Activated T-cell treated with anti-CD3 and anti-CD28 coated beads, Interleukin-2, amount 50 U/mL, for 4 hours (primary cell): Measurements from ENCODE around the gene POLR3C. TPM values are rescaled to one million over a fixed set of nuclear protein-coding genes. Genes with fewer than 3 reads are reported as not detected.
A peak's percentile ranks its signal among the peaks of the same experiment; 100 is the strongest.

ENCODE experiments used
- ATAC-seq, 2 donors: fragments of 200-7000 bp; cut with Tn5 transposase; one replicate each; pipeline ENCODE4 v1.10.0; 2021
- DNase-seq: peaks from one replicate; pipeline ENCODE4 v3.0.0-alpha.2; 2020
- H3K27me3 Mint-ChIP-seq: one replicate; pipeline ENCODE4 v1.8.0; 2021; ENCODE audit warnings: low read depth, mixed read lengths
- H3K36me3 Mint-ChIP-seq: one replicate; pipeline ENCODE4 v1.8.0; 2022; ENCODE audit warnings: mixed read lengths; ENCODE audit not compliant: insufficient read depth
- H3K4me1 Mint-ChIP-seq: one replicate; pipeline ENCODE4 v1.8.0; 2021; ENCODE audit warnings: low read depth, mixed read lengths
- H3K4me3 Mint-ChIP-seq: one replicate; pipeline ENCODE4 v1.8.0; 2021; ENCODE audit warnings: mild to moderate bottlenecking, moderate library complexity, mixed read lengths
- H3K9me3 Mint-ChIP-seq: one replicate; pipeline ENCODE4 v1.8.0; 2021; ENCODE audit warnings: mixed read lengths
- total RNA-seq, 3 donors: library from RNA; stranded (reverse); gene quantifications; one replicate each; pipeline ENCODE4 v1.2.1, GENCODE V29; 2021

Gene POLR3C
- total RNA-seq, 3 donors from 2014 or later: 55.6 to 64.5 (median 55.8) TPM

GRCh38 chr1:145871994-145872924 is 48.3 kb downstream of the POLR3C start:
- DNase-seq (peak; percentile 27), ATAC-seq (peak; percentile 75 to 82)
- Mint-ChIP-seq H3K9me3 (no peaks in the 10 kb centered on the region), H3K27me3 (peaks cover 10% of the 10 kb centered on the region), H3K4me1 (peaks cover 17% of the 10 kb centered on the region), H3K4me3 (peak overlapping the region; percentile 76), H3K36me3 (no peaks in the 10 kb centered on the region)

- Mint-ChIP-seq H3K27me3 (peaks cover 10% of the 10 kb centered on the region), H3K36me3 (no peaks in the 10 kb centered on the region), H3K4me1 (peaks cover 17% of the 10 kb centered on the region), H3K4me3 (no peak overlapping the region), H3K9me3 (no peaks in the 10 kb centered on the region)
- ATAC-seq (no peak), DNase-seq (no peak)
Observed at GRCh38 chr1:145874646-145875045, 50.6 kb downstream of the POLR3C start.

DNA sequence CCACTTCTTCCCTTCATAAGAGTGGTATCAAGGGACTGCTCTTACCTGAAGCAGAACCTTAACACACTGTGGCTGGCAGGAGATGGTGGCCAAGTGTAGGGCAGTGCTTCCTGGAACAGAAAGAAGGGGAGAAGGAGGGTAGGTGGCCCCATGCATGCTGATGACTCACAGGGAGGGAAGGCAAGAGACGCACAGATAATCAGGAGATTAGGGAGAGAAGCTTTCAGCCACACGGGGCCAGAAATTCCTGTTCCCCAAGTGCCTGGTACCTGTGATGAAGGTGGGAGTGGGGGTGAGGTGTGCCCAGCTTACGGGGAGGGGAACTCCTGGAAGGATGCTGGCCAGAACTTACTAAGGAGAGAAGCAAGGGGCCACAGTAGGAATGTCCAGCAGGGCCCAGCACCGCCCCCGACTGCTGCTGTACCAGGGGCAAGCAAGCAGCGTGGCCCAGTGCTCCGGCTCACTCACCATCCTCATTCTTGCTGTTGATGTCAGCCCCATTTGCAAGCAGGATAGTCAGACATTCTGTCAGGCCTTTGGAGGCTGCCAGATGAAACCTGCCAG is 54.0 kb downstream of the POLR3C start:
- ATAC-seq (no peak), DNase-seq (no peak)
- Mint-ChIP-seq H3K4me1 (peaks cover under 1% of the 10 kb centered on the region), H3K9me3 (no peaks in the 10 kb centered on the region), H3K4me3 (no peak overlapping the region), H3K27me3 (peaks cover 15% of the 10 kb centered on the region), H3K36me3 (no peaks in the 10 kb centered on the region)

DNA sequence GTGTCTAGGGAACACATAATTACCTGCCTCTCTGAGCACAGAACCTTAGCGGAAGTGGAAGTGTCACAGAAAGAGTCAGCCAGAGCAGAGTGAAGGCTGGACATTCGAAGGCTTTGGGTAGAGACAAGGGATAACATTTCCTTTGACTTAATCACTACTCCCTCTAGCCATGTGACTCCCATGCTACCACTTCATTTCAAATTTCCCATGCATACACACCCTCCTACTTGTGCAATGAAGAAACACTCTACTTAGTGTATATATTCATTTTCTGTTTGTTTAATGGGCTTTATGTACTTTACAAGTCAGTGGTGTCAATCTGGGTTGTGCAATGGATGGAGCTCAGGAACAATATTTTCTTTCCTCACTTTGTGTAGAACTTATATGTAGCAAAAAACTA is 54.7 kb downstream of the POLR3C start:
- ATAC-seq (no peak), DNase-seq (no peak)
- Mint-ChIP-seq H3K4me3 (no peak overlapping the region), H3K4me1 (no peaks in the 10 kb centered on the region), H3K27me3 (peaks cover 20% of the 10 kb centered on the region), H3K9me3 (no peaks in the 10 kb centered on the region), H3K36me3 (no peaks in the 10 kb centered on the region)

DNA sequence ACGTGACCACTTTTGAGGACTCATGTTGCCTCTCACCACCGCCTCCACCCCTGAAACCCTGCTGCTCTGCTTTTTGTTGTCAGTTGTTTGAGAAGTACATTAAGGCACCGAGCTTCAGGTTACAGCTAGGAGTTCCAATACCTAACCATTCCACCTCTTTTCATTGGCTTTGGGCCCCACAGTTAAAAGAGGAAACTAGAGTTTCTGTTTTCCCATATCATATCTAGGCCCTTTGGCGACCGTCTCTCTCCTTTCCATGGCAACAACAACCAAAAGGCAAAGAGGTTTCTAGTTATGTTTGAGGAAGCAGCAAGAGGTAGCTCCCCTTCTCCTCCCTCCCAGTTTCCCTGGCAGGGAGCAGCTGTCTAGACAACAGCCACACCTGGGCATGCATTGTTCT is 55.8 kb downstream of the POLR3C start:
- no peaks in the 10 kb centered on the region for H3K9me3 Mint-ChIP-seq
- no peak overlapping the region for H3K4me3 Mint-ChIP-seq
- no peaks in the 10 kb centered on the region for H3K36me3 Mint-ChIP-seq
- H3K4me1 Mint-ChIP-seq: peaks cover 2% of the 10 kb centered on the region
- ATAC-seq: no peak
- no peak for DNase-seq
- peaks cover 25% of the 10 kb centered on the region for H3K27me3 Mint-ChIP-seq

DNA sequence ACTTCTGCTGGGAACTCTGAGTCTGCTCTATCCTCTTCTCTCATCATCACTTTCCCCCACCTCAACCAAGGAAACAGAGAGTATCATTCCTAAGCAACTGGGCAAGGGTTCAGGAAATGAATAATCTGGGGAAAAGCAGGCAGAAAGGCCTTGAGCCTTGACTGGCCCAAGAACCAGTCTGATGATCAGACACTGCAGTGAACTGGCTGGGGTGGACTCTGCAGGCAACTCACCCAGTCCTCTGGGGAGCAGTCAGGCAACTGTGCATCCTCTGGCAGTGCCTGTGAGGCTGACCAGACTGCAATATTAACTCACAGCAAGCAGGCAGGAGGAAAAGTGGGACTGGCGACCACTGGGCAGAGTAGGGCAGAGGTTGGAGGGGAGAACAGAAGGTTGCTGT is 60.7 kb downstream of the POLR3C start:
- peaks cover 24% of the 10 kb centered on the region for H3K27me3 Mint-ChIP-seq
- peak overlapping the region; percentile 82 for H3K4me3 Mint-ChIP-seq
- no peaks in the 10 kb centered on the region for H3K36me3 Mint-ChIP-seq
- DNase-seq: no peak
- H3K9me3 Mint-ChIP-seq: no peaks in the 10 kb centered on the region
- peaks cover 18% of the 10 kb centered on the region for H3K4me1 Mint-ChIP-seq
- ATAC-seq: no peak

GRCh38 chr1:145885738-145886287 is 61.8 kb downstream of the POLR3C start, which contains the start of gene ANKRD35:
Gene ANKRD35 (minus strand): TSS chr1:145885866. CDS start chr1:145885758, 108 bp downstream.
- DNase-seq: peak; percentile 79
- Mint-ChIP-seq H3K27me3 (peaks cover 24% of the 10 kb centered on the region), H3K36me3 (no peaks in the 10 kb centered on the region), H3K9me3 (no peaks in the 10 kb centered on the region), H3K4me1 (peaks cover 18% of the 10 kb centered on the region), H3K4me3 (peak within 1 kb of the TSS; percentile 82)
- peak; percentile 99 to 100 for ATAC-seq

GRCh38 chr1:145886390-145886789 is 62.4 kb downstream of the POLR3C start:
- Mint-ChIP-seq H3K36me3 (no peaks in the 10 kb centered on the region), H3K4me3 (peak overlapping the region; percentile 82), H3K27me3 (peaks cover 24% of the 10 kb centered on the region), H3K4me1 (peaks cover 18% of the 10 kb centered on the region), H3K9me3 (no peaks in the 10 kb centered on the region)
- DNase-seq (no peak), ATAC-seq (peak in 1 of 2 donors; percentile 9)

GRCh38 chr1:145886816-145887215 is 62.8 kb downstream of the POLR3C start:
- ATAC-seq (no peak), DNase-seq (no peak)
- Mint-ChIP-seq H3K9me3 (no peaks in the 10 kb centered on the region), H3K4me1 (peaks cover 18% of the 10 kb centered on the region), H3K27me3 (peaks cover 24% of the 10 kb centered on the region), H3K4me3 (peak overlapping the region; percentile 42), H3K36me3 (no peaks in the 10 kb centered on the region)

DNA sequence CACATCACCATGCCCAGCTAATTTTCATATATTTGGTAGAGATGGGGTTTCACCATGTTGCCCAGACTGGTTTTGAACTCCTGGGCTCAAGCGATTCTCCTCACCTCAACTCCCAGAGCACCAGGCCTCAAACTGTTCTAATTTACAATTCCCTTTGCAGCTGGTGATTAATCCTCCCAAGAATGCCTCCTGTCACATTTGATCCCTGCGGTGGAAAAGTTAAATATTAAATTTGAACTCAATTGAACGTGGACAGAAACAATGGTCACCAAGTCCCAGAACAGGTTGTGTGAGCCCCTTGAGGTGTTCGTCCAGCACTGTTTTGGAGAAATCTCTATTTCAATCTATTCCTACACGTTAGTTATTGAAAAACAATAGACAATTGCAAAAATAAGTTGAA is 63.6 kb downstream of the POLR3C start:
- Mint-ChIP-seq H3K36me3 (no peaks in the 10 kb centered on the region), H3K4me1 (peaks cover 18% of the 10 kb centered on the region), H3K27me3 (peaks cover 22% of the 10 kb centered on the region), H3K9me3 (no peaks in the 10 kb centered on the region), H3K4me3 (no peak overlapping the region)
- ATAC-seq (no peak), DNase-seq (no peak)

GRCh38 chr1:145889722-145890121 is 65.7 kb downstream of the POLR3C start:
- peaks cover 16% of the 10 kb centered on the region for H3K4me1 Mint-ChIP-seq
- H3K36me3 Mint-ChIP-seq: peaks cover 2% of the 10 kb centered on the region
- H3K27me3 Mint-ChIP-seq: peaks cover 10% of the 10 kb centered on the region
- DNase-seq (no peak), ATAC-seq (no peak)
- no peak overlapping the region for H3K4me3 Mint-ChIP-seq
- no peaks in the 10 kb centered on the region for H3K9me3 Mint-ChIP-seq

DNA sequence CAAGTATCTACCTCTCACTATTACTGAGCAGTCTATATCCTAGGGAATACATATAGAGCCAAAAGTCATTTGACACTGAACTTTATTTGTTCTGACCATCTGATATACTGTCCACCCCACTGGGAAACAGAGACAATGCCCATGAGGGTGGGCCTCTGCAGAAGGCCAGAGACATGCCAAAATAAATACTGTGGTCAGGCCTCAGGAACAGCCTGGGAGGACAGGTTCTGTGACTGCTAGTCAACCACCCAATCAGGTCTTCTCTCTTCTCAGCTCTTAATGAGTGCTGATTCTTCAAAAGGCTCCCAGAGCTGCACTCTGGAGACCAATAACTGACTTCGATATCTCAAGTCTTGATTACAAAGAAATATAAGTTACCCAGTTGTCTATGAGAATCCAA is 67.1 kb downstream of the POLR3C start:
- DNase-seq (no peak), ATAC-seq (no peak)
- Mint-ChIP-seq H3K36me3 (peaks cover 2% of the 10 kb centered on the region), H3K9me3 (no peaks in the 10 kb centered on the region), H3K27me3 (peaks cover 2% of the 10 kb centered on the region), H3K4me1 (peaks cover 5% of the 10 kb centered on the region), H3K4me3 (no peak overlapping the region)

- DNase-seq (peak; percentile 46), ATAC-seq (peak; percentile 62 to 66)
- Mint-ChIP-seq H3K27me3 (peaks cover 1% of the 10 kb centered on the region), H3K9me3 (no peaks in the 10 kb centered on the region), H3K36me3 (peaks cover 2% of the 10 kb centered on the region), H3K4me3 (no peak overlapping the region), H3K4me1 (peaks cover under 1% of the 10 kb centered on the region)
Observed at GRCh38 chr1:145891587-145892485, 67.8 kb downstream of the POLR3C start.
